ENCODE data around the gene KRT3.

DNA sequence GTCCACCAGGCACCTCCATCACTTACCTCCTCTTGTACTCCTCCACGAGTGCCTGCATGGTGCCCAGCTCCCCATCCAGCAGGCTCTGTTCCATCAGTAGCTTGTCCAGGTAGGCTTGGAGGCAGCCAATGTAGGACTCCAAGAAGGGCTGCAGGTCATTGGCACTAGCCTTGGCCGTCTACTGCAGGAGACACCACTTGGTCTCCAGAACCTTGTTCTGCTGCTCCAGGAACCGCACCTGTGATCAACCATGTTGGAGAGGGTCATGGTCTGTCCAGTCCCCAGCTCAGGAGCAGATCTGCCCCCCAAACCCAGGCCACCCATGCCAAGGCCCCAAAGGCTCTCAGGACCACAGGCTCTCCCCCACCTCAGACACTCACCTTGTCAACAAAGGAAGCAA lies 42.6 kb downstream of the KRT3 start:
- TF ChIP-seq POLR2A (IDR thresholded peaks at IDR 0.05) = no peak
- TF ChIP-seq, protein P1, sequence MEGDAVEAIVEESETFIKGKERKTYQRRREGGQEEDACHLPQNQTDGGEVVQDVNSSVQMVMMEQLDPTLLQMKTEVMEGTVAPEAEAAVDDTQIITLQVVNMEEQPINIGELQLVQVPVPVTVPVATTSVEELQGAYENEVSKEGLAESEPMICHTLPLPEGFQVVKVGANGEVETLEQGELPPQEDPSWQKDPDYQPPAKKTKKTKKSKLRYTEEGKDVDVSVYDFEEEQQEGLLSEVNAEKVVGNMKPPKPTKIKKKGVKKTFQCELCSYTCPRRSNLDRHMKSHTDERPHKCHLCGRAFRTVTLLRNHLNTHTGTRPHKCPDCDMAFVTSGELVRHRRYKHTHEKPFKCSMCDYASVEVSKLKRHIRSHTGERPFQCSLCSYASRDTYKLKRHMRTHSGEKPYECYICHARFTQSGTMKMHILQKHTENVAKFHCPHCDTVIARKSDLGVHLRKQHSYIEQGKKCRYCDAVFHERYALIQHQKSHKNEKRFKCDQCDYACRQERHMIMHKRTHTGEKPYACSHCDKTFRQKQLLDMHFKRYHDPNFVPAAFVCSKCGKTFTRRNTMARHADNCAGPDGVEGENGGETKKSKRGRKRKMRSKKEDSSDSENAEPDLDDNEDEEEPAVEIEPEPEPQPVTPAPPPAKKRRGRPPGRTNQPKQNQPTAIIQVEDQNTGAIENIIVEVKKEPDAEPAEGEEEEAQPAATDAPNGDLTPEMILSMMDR (IDR thresholded peaks at IDR 0.05 in 8 of 11, conservative IDR thresholded peaks at IDR 0.05 in 3 of 11) = no peak
- TF ChIP-seq POLR2AphosphoS5 (IDR thresholded peaks at IDR 0.05) = no peak

Data from spleen (tissue), 7 donors.